T-helper 17 cell (primary cell): ENCODE data around the gene VSNL1. TPM values are rescaled to one million over a fixed set of nuclear protein-coding genes. Genes with fewer than 3 reads are reported as not detected.

Experiments
- ATAC-seq: fragments of 150-1000 bp; cut with Tn5 transposase; 2 replicates; pipeline ENCODE4 v1.10.0; 2021; ENCODE audit warnings: mild to moderate bottlenecking, moderate library complexity
- DNase-seq, 3 donors: peaks; one replicate each; pipeline versions ENCODE4 v3.0.0 to v3.0.0-alpha.2; 2020 to 2021
- H3K9me3 ChIP-seq: one replicate; pipeline ENCODE4 v1.7.0; 2013; ENCODE audit warnings: low read length, mild to moderate bottlenecking; ENCODE audit not compliant: control insufficient read depth, poor library complexity, severe bottlenecking
- H3K27ac Mint-ChIP-seq: one replicate; pipeline ENCODE4 v1.8.0; 2022; ENCODE audit warnings: mild to moderate bottlenecking, moderate library complexity, mixed read lengths
- H3K27me3 Mint-ChIP-seq: one replicate; pipeline ENCODE4 v1.8.0; 2022; ENCODE audit warnings: mixed read lengths
- H3K36me3 Mint-ChIP-seq: one replicate; pipeline ENCODE4 v1.8.0; 2022; ENCODE audit warnings: low read depth, mixed read lengths
- H3K4me1 Mint-ChIP-seq: one replicate; pipeline ENCODE4 v1.8.0; 2022; ENCODE audit warnings: mild to moderate bottlenecking, mixed read lengths
- H3K4me3 Mint-ChIP-seq: one replicate; pipeline ENCODE4 v1.8.0; 2022; ENCODE audit warnings: mild to moderate bottlenecking, moderate library complexity, mixed read lengths
- total RNA-seq, 4 donors: library from RNA in 2 of 4; stranded (reverse) in 2 of 4; gene quantifications; one replicate each; pipeline ENCODE4 v1.2.3 and lab custom pipeline; 2022 to 2026

Gene VSNL1
- total RNA-seq, 2 donors from 2014 or later = not detected

- H3K36me3 Mint-ChIP-seq = no peaks in the 10 kb centered on the region
- H3K27me3 Mint-ChIP-seq = peaks cover 12% of the 10 kb centered on the region
- ATAC-seq (no peak), DNase-seq (no peak)
- H3K4me3 Mint-ChIP-seq = no peak overlapping the region
- H3K27ac Mint-ChIP-seq = no peak overlapping the region
- H3K4me1 Mint-ChIP-seq = no peaks in the 10 kb centered on the region
- no peaks in the 10 kb centered on the region for H3K9me3 ChIP-seq
These were observed 96.8 kb downstream of the VSNL1 start for GRCh38 chr2:17637131-17637906.

- H3K27me3 Mint-ChIP-seq = peaks cover 12% of the 10 kb centered on the region
- H3K36me3 Mint-ChIP-seq = no peaks in the 10 kb centered on the region
- no peak overlapping the region for H3K4me3 Mint-ChIP-seq
- no peaks in the 10 kb centered on the region for H3K4me1 Mint-ChIP-seq
- H3K9me3 ChIP-seq = no peaks in the 10 kb centered on the region
- no peak for ATAC-seq
- no peak for DNase-seq
- H3K27ac Mint-ChIP-seq = no peak overlapping the region
These were observed 97.8 kb downstream of the VSNL1 start for GRCh38 chr2:17638196-17638743.

GRCh38 chr2:17640406-17640805 lies 99.9 kb downstream of the VSNL1 start:
- ATAC-seq (no peak), DNase-seq (no peak)
- H3K4me3 Mint-ChIP-seq = no peak overlapping the region
- peaks cover 12% of the 10 kb centered on the region for H3K27me3 Mint-ChIP-seq
- no peaks in the 10 kb centered on the region for H3K4me1 Mint-ChIP-seq
- H3K36me3 Mint-ChIP-seq = no peaks in the 10 kb centered on the region
- no peaks in the 10 kb centered on the region for H3K9me3 ChIP-seq
- no peak overlapping the region for H3K27ac Mint-ChIP-seq

GRCh38 chr2:17643031-17643615 lies 102.6 kb downstream of the VSNL1 start:
- no peaks in the 10 kb centered on the region for H3K27me3 Mint-ChIP-seq
- DNase-seq = no peak
- no peaks in the 10 kb centered on the region for H3K36me3 Mint-ChIP-seq

GRCh38 chr2:17644997-17645720 lies 104.7 kb downstream of the VSNL1 start:
- Mint-ChIP-seq H3K4me1 (peaks cover 2% of the 10 kb centered on the region), H3K36me3 (no peaks in the 10 kb centered on the region), H3K27ac (no peak overlapping the region), H3K27me3 (no peaks in the 10 kb centered on the region), H3K4me3 (no peak overlapping the region)
- no peaks in the 10 kb centered on the region for H3K9me3 ChIP-seq
- DNase-seq (no peak), ATAC-seq (no peak)

More at GRCh38 chr2:17643031-17643615, 102.6 kb downstream of the VSNL1 start:
- no peak for ATAC-seq
- Mint-ChIP-seq H3K4me1 (peaks cover 2% of the 10 kb centered on the region), H3K4me3 (no peak overlapping the region), H3K27ac (no peak overlapping the region)
- no peaks in the 10 kb centered on the region for H3K9me3 ChIP-seq

- H3K4me1 Mint-ChIP-seq = peaks cover 6% of the 10 kb centered on the region
- no peaks in the 10 kb centered on the region for H3K27me3 Mint-ChIP-seq
- no peak overlapping the region for H3K4me3 Mint-ChIP-seq
- peak; percentile 61 for ATAC-seq
- DNase-seq = peak in 1 of 3 donors; percentile 24
- H3K36me3 Mint-ChIP-seq = no peaks in the 10 kb centered on the region
- no peak overlapping the region for H3K27ac Mint-ChIP-seq
- H3K9me3 ChIP-seq = no peaks in the 10 kb centered on the region
These were observed 105.6 kb downstream of the VSNL1 start for GRCh38 chr2:17646081-17646554.

- Mint-ChIP-seq H3K36me3 (no peaks in the 10 kb centered on the region), H3K27me3 (no peaks in the 10 kb centered on the region), H3K4me1 (peaks cover 11% of the 10 kb centered on the region), H3K4me3 (no peak overlapping the region), H3K27ac (no peak overlapping the region)
- ATAC-seq = no peak
- no peaks in the 10 kb centered on the region for H3K9me3 ChIP-seq
- DNase-seq = no peak
These were observed 106.6 kb downstream of the VSNL1 start for GRCh38 chr2:17646838-17647701.

GRCh38 chr2:17648581-17648980 lies 108.1 kb downstream of the VSNL1 start:
- Mint-ChIP-seq H3K4me1 (peaks cover 11% of the 10 kb centered on the region), H3K4me3 (no peak overlapping the region), H3K27ac (no peak overlapping the region), H3K36me3 (no peaks in the 10 kb centered on the region), H3K27me3 (no peaks in the 10 kb centered on the region)
- no peaks in the 10 kb centered on the region for H3K9me3 ChIP-seq
- DNase-seq = no peak
- no peak for ATAC-seq

- ATAC-seq (no peak), DNase-seq (no peak)
- Mint-ChIP-seq H3K27ac (no peak overlapping the region), H3K36me3 (no peaks in the 10 kb centered on the region), H3K4me1 (peaks cover 11% of the 10 kb centered on the region), H3K4me3 (no peak overlapping the region), H3K27me3 (no peaks in the 10 kb centered on the region)
- H3K9me3 ChIP-seq = no peaks in the 10 kb centered on the region
These were observed 108.5 kb downstream of the VSNL1 start for GRCh38 chr2:17649026-17649425.

- H3K9me3 ChIP-seq = no peaks in the 10 kb centered on the region
- no peaks in the 10 kb centered on the region for H3K36me3 Mint-ChIP-seq
- DNase-seq = no peak
- H3K4me1 Mint-ChIP-seq = peaks cover 11% of the 10 kb centered on the region
- no peaks in the 10 kb centered on the region for H3K27me3 Mint-ChIP-seq
- no peak overlapping the region for H3K4me3 Mint-ChIP-seq
- no peak overlapping the region for H3K27ac Mint-ChIP-seq
- ATAC-seq = no peak
These were observed 112.3 kb downstream of the VSNL1 start for GRCh38 chr2:17652681-17653394.

- Mint-ChIP-seq H3K4me1 (peaks cover 17% of the 10 kb centered on the region), H3K36me3 (peaks cover 7% of the 10 kb centered on the region), H3K27me3 (no peaks in the 10 kb centered on the region), H3K4me3 (no peak overlapping the region), H3K27ac (no peak overlapping the region)
- DNase-seq (no peak), ATAC-seq (no peak)
- no peaks in the 10 kb centered on the region for H3K9me3 ChIP-seq
These were observed 117.3 kb downstream of the VSNL1 start for GRCh38 chr2:17657759-17658158.

- DNase-seq (no peak), ATAC-seq (no peak)
- no peak overlapping the region for H3K4me3 Mint-ChIP-seq
- H3K36me3 Mint-ChIP-seq = peaks cover 7% of the 10 kb centered on the region
- no peaks in the 10 kb centered on the region for H3K9me3 ChIP-seq
- no peak overlapping the region for H3K27ac Mint-ChIP-seq
- no peaks in the 10 kb centered on the region for H3K27me3 Mint-ChIP-seq
- peaks cover 17% of the 10 kb centered on the region for H3K4me1 Mint-ChIP-seq
These were observed 117.9 kb downstream of the VSNL1 start for GRCh38 chr2:17658251-17658843.
